ENCODE measurements around the gene YRDC. TPM values are rescaled to one million over a fixed set of nuclear protein-coding genes. Genes with fewer than 3 reads are reported as not detected.

Gene YRDC
- total RNA-seq, 1 experiment from 2014 or later = 41.4 TPM

DNA sequence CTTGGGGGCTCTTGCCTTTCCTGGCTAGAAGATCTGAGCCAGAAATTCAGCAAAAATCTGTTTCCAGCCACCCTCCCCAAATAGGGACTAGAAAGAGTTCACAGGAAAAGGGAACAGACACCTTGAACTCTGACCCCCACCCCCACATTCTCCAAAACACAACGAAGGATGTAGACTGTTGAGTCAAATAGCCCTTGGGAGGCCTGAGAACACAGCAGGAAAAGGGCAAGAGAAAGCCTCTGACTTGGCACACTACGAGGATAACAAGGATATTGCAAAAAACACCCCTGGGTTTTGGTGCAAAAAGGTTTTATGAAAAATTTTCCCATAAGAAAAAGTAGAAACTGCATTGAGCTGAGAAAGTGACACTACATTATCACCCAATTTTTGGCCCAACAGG, 1.9 kb upstream of the YRDC start:
- Histone ChIP-seq H3K9me3 (ENCODE audit: control insufficient read depth in 1 of 2, insufficient read depth in 1 of 2, low read depth in 1 of 2, low read length in 2 of 2) (no peaks in the 10 kb centered on the region), H3K79me2 (ENCODE audit: insufficient read depth, low read length) (peaks cover 51% of the 10 kb centered on the region), H3K27me3 (ENCODE audit: insufficient read depth, low read length) (no peaks in the 10 kb centered on the region), H3K4me1 (ENCODE audit: control insufficient read depth in 1 of 2, insufficient read depth in 2 of 2, low read length in 2 of 2) (peaks cover 16 to 37% of the 10 kb centered on the region in 2 experiments), H3K4me2 (ENCODE audit: low read length) (0 out of 2 replicates have a peak overlapping the region, but pooled peaks have one; percentile 95), H3K9ac (ENCODE audit: low read length) (no peak overlapping the region), H3K9me2 (ENCODE audit: insufficient read depth) (no peaks in the 10 kb centered on the region), H2AFZ (ENCODE audit: low read depth, low read length, poor library complexity, severe bottlenecking) (no peak overlapping the region), H3K27ac (ENCODE audit: low read depth, low read length) (no peak overlapping the region), H4K20me1 (ENCODE audit: insufficient read depth) (peaks cover 10% of the 10 kb centered on the region; the same call in 1 of the 2 replicates), H3K4me3 (replicated peaks in 1 of 2; ENCODE audit: low read depth in 1 of 2, low read length in 2 of 2) (no peak overlapping the region), H3K36me3 (ENCODE audit: control insufficient read depth in 1 of 2, insufficient read depth in 2 of 2, low read length in 2 of 2) (peaks cover 17 to 23% of the 10 kb centered on the region in 2 experiments)
- no TSS peak for BruUV-seq (replicated peaks)
- intact Hi-C loops (cut with micrococcal nuclease) = loop anchor here (5.0 kb wide), 1 partner anchor 167 kb away; no protein-coding TSS in a partner anchor
- DNase-seq (ENCODE audit: low read depth, low spot score) = no peak
- RAD21 ChIA-PET (ENCODE audit: low non-redundant PET in 1 of 2, low total read pairs in 2 of 2, uncharacterized antibody in 2 of 2, unreplicated experiment in 2 of 2) = no interaction called here
- ATAC-seq = no peak
- POLR2A ChIA-PET = no interaction called here
- CTCF ChIA-PET = no interaction called here
- TF ChIP-seq EZH2 (IDR thresholded peaks at IDR 0.05) (no peak), SP1 (IDR thresholded peaks at IDR 0.05; ENCODE audit: low read depth) (no peak), EGR1 (IDR thresholded peaks at IDR 0.05; ENCODE audit: low read depth) (no peak), ZNF274 (IDR thresholded peaks at IDR 0.05; ENCODE audit: low read depth, low read length) (no peak), ZFX (IDR thresholded peaks at IDR 0.05) (no peak), JUND (IDR thresholded peaks at IDR 0.05) (no peak), CBX3 (IDR thresholded peaks at IDR 0.05; ENCODE audit: low read depth) (no peak), YY1 (IDR thresholded peaks at IDR 0.05; ENCODE audit: extremely low read depth, insufficient replicate concordance, low read depth, low read length) (no peak)
- TF ChIP-seq, protein P1, sequence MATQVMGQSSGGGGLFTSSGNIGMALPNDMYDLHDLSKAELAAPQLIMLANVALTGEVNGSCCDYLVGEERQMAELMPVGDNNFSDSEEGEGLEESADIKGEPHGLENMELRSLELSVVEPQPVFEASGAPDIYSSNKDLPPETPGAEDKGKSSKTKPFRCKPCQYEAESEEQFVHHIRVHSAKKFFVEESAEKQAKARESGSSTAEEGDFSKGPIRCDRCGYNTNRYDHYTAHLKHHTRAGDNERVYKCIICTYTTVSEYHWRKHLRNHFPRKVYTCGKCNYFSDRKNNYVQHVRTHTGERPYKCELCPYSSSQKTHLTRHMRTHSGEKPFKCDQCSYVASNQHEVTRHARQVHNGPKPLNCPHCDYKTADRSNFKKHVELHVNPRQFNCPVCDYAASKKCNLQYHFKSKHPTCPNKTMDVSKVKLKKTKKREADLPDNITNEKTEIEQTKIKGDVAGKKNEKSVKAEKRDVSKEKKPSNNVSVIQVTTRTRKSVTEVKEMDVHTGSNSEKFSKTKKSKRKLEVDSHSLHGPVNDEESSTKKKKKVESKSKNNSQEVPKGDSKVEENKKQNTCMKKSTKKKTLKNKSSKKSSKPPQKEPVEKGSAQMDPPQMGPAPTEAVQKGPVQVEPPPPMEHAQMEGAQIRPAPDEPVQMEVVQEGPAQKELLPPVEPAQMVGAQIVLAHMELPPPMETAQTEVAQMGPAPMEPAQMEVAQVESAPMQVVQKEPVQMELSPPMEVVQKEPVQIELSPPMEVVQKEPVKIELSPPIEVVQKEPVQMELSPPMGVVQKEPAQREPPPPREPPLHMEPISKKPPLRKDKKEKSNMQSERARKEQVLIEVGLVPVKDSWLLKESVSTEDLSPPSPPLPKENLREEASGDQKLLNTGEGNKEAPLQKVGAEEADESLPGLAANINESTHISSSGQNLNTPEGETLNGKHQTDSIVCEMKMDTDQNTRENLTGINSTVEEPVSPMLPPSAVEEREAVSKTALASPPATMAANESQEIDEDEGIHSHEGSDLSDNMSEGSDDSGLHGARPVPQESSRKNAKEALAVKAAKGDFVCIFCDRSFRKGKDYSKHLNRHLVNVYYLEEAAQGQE (IDR thresholded peaks at IDR 0.05; ENCODE audit: low read depth) = no peak
- TF ChIP-seq, protein P2, sequence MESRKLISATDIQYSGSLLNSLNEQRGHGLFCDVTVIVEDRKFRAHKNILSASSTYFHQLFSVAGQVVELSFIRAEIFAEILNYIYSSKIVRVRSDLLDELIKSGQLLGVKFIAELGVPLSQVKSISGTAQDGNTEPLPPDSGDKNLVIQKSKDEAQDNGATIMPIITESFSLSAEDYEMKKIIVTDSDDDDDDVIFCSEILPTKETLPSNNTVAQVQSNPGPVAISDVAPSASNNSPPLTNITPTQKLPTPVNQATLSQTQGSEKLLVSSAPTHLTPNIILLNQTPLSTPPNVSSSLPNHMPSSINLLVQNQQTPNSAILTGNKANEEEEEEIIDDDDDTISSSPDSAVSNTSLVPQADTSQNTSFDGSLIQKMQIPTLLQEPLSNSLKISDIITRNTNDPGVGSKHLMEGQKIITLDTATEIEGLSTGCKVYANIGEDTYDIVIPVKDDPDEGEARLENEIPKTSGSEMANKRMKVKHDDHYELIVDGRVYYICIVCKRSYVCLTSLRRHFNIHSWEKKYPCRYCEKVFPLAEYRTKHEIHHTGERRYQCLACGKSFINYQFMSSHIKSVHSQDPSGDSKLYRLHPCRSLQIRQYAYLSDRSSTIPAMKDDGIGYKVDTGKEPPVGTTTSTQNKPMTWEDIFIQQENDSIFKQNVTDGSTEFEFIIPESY (IDR thresholded peaks at IDR 0.05; ENCODE audit: extremely low read depth, insufficient replicate concordance, low read length) = no peak
- TF ChIP-seq, protein P3, sequence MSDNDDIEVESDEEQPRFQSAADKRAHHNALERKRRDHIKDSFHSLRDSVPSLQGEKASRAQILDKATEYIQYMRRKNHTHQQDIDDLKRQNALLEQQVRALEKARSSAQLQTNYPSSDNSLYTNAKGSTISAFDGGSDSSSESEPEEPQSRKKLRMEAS (IDR thresholded peaks at IDR 0.05) = no peak

Measured in HCT116 (cell line).